K562 (cell line): ENCODE results near the gene ACSF3. TPM values are rescaled to one million over a fixed set of nuclear protein-coding genes. Genes with fewer than 3 reads are reported as not detected.
A peak's percentile ranks its signal among the peaks of the same experiment; 100 is the strongest.

Experiments used
- ATAC-seq: fragments of 200-7000 bp; cut with Tn5 transposase; 3 replicates; pipeline ENCODE4 v1.9.1; 2020; ENCODE audit warnings: moderate library complexity
- BruUV-seq: library from RNA; stranded (reverse); fragments of 400-500 nt; replicated peaks from 2 replicates; lab custom pipeline; 2021; lab: Mats Ljungman, UMichigan
- CTCF ChIA-PET: fragments of 300-600 bp; formaldehyde crosslinking; extraction: SDS; loops from one replicate; lab custom pipeline; 2021; ENCODE audit warnings: low intra/inter-chr PET ratio; lab: Yijun Ruan, JAX
- POLR2A ChIA-PET: fragments of 300-600, 350-650 bp; sonication (Branson Sonifier 250); formaldehyde crosslinking; extraction: SDS; loops from one replicate; lab custom pipeline; 2021; ENCODE audit warnings: antibody characterized with exemption, inconsistent platforms; lab: Yijun Ruan, JAX
- DNase-seq, 4 experiments: peaks; one replicate each; pipeline versions ENCODE4 v3.0.0 to v3.0.0-alpha.2; 2011 to 2018; ENCODE audit warnings: low spot score in 3 of 4, mixed read lengths in 3 of 4; ENCODE audit errors: extremely low read depth in 1 of 4
- FAIRE-seq: peaks from 2 replicates; lab custom pipeline; 2011; peaks lifted over from hg19 to GRCh38; lab: Jason Lieb, UNC
- H2AFZ ChIP-seq: 2 replicates; pipeline ENCODE4 v1.6.0; 2011; ENCODE audit warnings: low read depth, low read length, control low read depth, inconsistent platforms
- H3K27ac ChIP-seq: fragments of 200-600 bp; 3 replicates; pipeline ENCODE4 v1.8.0; 2011; ENCODE audit warnings: low read depth, mild to moderate bottlenecking, control low read depth, inconsistent platforms, low read length, moderate library complexity, mixed read lengths; ENCODE audit errors: extremely low read depth
- H3K27me3 ChIP-seq, 2 experiments: fragments of 300-600 bp in 1 of 2; 2 replicates in 1 of 2; 3 replicates in 1 of 2; pipeline versions ENCODE4 v1.6.0 to v1.8.0; 2011; ENCODE audit warnings: inconsistent platforms in 2 of 2, low read length in 2 of 2, mild to moderate bottlenecking in 1 of 2, mixed read lengths in 1 of 2, moderate library complexity in 1 of 2; ENCODE audit not compliant: control insufficient read depth in 2 of 2, insufficient read depth in 2 of 2
- H3K36me3 ChIP-seq: fragments of 300-600 bp; 3 replicates; pipeline ENCODE4 v1.8.0; 2011; ENCODE audit warnings: mild to moderate bottlenecking, low read length, inconsistent platforms; ENCODE audit not compliant: control insufficient read depth, insufficient read depth
- H3K4me1 ChIP-seq, 2 experiments: fragments of 200-600 bp in 1 of 2; replicated peaks in 1 of 2; 2 replicates in 1 of 2; 3 replicates in 1 of 2; pipeline versions ENCODE4 v1.5.1 to v1.8.0; 2011; ENCODE audit warnings: inconsistent platforms in 2 of 2, low read length in 2 of 2, mild to moderate bottlenecking in 1 of 2, mixed read lengths in 1 of 2, moderate library complexity in 1 of 2; ENCODE audit not compliant: control insufficient read depth in 2 of 2, insufficient read depth in 2 of 2
- H3K4me2 ChIP-seq: 2 replicates; pipeline ENCODE4 v1.6.1; 2011; ENCODE audit warnings: low read length, control low read depth, inconsistent platforms, mixed read lengths; ENCODE audit not compliant: insufficient read depth
- H3K4me3 ChIP-seq: fragments of 200-600 bp; sonication (generic), shearing (Covaris generic); 2 replicates; pipeline ENCODE4 v1.5.1; 2016; ENCODE audit warnings: control low read depth, inconsistent platforms
- H3K79me2 ChIP-seq: fragments of 200-600 bp; 3 replicates; pipeline ENCODE4 v1.8.0; 2011; ENCODE audit warnings: low read length, inconsistent platforms; ENCODE audit not compliant: control insufficient read depth, insufficient read depth
- H3K9ac ChIP-seq, 2 experiments: 2 replicates each; pipeline versions ENCODE4 v1.6.0 to v1.6.1; 2011; ENCODE audit warnings: low read depth in 2 of 2, low read length in 2 of 2, control low read depth in 1 of 2, inconsistent platforms in 1 of 2, mild to moderate bottlenecking in 1 of 2, mixed read lengths in 1 of 2; ENCODE audit not compliant: insufficient read depth in 1 of 2
- H3K9me1 ChIP-seq: one replicate; pipeline ENCODE4 v1.6.0; 2011; ENCODE audit warnings: inconsistent platforms, mild to moderate bottlenecking, low read length, moderate library complexity; ENCODE audit not compliant: control insufficient read depth, insufficient read depth
- H3K9me3 ChIP-seq: replicated peaks from 2 replicates; pipeline ENCODE4 v1.5.1; 2011; ENCODE audit warnings: low read depth, low read length, inconsistent platforms; ENCODE audit not compliant: control insufficient read depth, insufficient read depth
- H4K20me1 ChIP-seq: replicated peaks from 2 replicates; pipeline ENCODE4 v1.6.1; 2011; ENCODE audit warnings: low read length, inconsistent platforms, mixed read lengths; ENCODE audit not compliant: control insufficient read depth, insufficient read depth
- ELF1 ChIP-seq: fragments of 200-800 bp; sonication (Bioruptor generic); IDR thresholded peaks from 2 replicates; pipeline ENCODE4 v1.6.1; 2016; ENCODE audit warnings: missing genetic modification characterization, missing compliant biosample characterization
- RBM25 ChIP-seq: fragments of 200-400 bp; formaldehyde crosslinking; IDR thresholded peaks from 2 replicates; pipeline ENCODE4 v1.6.1; 2018; ENCODE audit warnings: low read length, low read depth, moderate library complexity; ENCODE audit not compliant: severe bottlenecking
- WGBS: fragments of 100-300 bp; shearing (Covaris generic); methylation state at CpG from one replicate; pipeline ENCODE4 v1.1.6; 2016; ENCODE audit warnings: low coverage, mixed read lengths; ENCODE audit not compliant: insufficient coverage; ENCODE audit errors: missing lambda C conversion rate; 5-methylcytosine and 5-hydroxymethylcytosine counted together
- in situ Hi-C: fragments of 300-500 bp; cut with MboI; formaldehyde crosslinking; loops from 4 replicates; pipeline ENCODE4 v1.15.0; 2018; ENCODE audit warnings: inconsistent platforms, mixed read lengths
- intact Hi-C: fragments of 100-400 bp; cut with micrococcal nuclease; formaldehyde crosslinking; loops from 2 replicates; pipeline ENCODE4 v1.14.2; 2022
- polyA plus RNA-seq, 8 experiments: library from polyadenylated mRNA; depleted of rRNA in 4 of 8; stranded (reverse) in 5 of 8; unstranded in 3 of 8; fragments of >200 nt; fragmentation: Nextera tagmentation in 2 of 8; fragmentation: Illumina TruSeq in 1 of 8; extraction: Ambion mirVana in 2 of 8; extraction: Trizol in 1 of 8; gene quantifications; 2 replicates each; pipeline versions ENCODE4 v1.2.1 to v1.2.3, GENCODE V29; 2011 to 2014; ENCODE audit warnings: inconsistent platforms in 1 of 8, missing spikeins in 1 of 8
- total RNA-seq, 7 experiments: library from RNA; depleted of rRNA in 6 of 7; stranded (reverse); fragments of >200 nt in 6 of 7; fragmentation: Illumina TruSeq in 2 of 7; extraction: Trizol in 2 of 7; gene quantifications; 2 replicates each; pipeline versions ENCODE4 v1.2.1 to v1.2.3, GENCODE V29; 2011 to 2021; ENCODE audit warnings: low replicate concordance in 1 of 7
- TF ChIP-seq, protein P1 (sequence below): sonication (generic); formaldehyde crosslinking; IDR thresholded peaks from 2 replicates; pipeline ENCODE4 v1.9.0; 2022; ENCODE audit warnings: mild to moderate bottlenecking, missing genetic modification reagents

ACSF3 gene
- total and polyA plus RNA-seq, 9 of the 15 experiments (the other 6 are each of a cell fraction or from before 2014, with no cell fraction given): 0.77 to 32.8 (median 14.7) TPM

DNA sequence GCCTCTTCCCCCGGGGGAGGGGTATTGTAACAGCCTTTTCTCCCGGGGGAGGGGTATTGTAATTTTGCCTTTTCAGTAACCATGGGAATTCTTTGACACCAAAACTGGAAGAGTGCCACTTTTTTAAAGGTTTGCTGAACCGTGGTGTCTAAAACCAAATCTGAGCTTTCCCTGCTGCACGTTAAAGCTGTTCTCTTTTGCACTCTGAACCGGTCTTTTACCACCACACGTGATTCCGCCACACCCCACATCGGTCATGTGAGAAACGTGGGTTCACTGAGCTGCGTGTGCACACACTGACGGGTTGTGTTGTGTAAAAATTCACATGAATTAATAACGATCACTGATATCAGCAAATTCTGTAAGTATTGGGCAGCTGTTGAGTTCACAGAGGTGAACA is 9.2 kb upstream of the ACSF3 start:
- no peaks in the 10 kb centered on the region for H3K36me3 ChIP-seq
- TF ChIP-seq, protein P1, sequence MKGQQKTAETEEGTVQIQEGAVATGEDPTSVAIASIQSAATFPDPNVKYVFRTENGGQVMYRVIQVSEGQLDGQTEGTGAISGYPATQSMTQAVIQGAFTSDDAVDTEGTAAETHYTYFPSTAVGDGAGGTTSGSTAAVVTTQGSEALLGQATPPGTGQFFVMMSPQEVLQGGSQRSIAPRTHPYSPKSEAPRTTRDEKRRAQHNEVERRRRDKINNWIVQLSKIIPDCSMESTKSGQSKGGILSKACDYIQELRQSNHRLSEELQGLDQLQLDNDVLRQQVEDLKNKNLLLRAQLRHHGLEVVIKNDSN (CRISPR knock-in tag): 0 out of 2 replicates have a peak, but pooled peaks have one; percentile 26
- TF ChIP-seq ELF1 (tag) (no peak), RBM25 (no peak)
- TF ChIP-seq, all 486 proteins: peak for 1
- in situ Hi-C loops: no loop called here
- DNase-seq (no peak), FAIRE-seq (no peak), ATAC-seq (no peak)
- CTCF ChIA-PET: no interaction called here
- Histone ChIP-seq H3K4me3 (no peak overlapping the region), H3K27me3 (peaks cover 30 to 61% of the 10 kb centered on the region in 2 experiments; a peak in 4 of 5 replicates), H3K79me2 (no peaks in the 10 kb centered on the region), H3K9me1 (no peaks in the 10 kb centered on the region), H3K9me3 (peaks cover 3% of the 10 kb centered on the region), H4K20me1 (no peaks in the 10 kb centered on the region), H3K4me2 (no peak overlapping the region), H3K4me1 (peaks cover 0 to 36% of the 10 kb centered on the region in 2 experiments; a peak in 2 of 5 replicates), H3K9ac (no peak overlapping the region), H2AFZ (no peak overlapping the region), H3K27ac (no peak overlapping the region)
- BruUV-seq: no TSS peak
- intact Hi-C loops: no loop called here
- WGBS: 27% methylated on average over 12 of the region's 12 CpGs
- POLR2A ChIA-PET: no interaction called here
